ENCODE results near the gene HOXD11.

The HOXD11 gene

DNA sequence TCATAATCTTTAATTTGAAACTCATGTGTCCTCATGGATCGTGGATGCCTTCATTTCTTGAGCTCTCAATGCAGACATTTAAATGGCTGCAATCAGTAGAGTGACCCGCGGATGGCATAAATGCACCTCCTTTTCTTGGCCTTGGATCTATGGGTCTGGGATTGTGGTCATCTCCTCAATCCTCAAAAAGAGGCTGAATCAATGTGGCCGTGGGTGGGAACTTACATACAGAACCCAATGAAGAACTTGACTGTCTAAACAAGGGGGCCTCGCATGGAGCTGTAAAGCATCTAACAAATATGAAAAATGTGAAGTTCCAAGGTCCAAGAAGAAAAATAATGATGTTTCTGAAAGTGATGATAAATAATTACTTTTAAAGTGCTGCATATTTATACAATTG, 11.7 kb upstream of the HOXD11 start:
- H3K4me3 ChIP-seq (ENCODE audit: control insufficient read depth, low read depth, low read length), result no peak overlapping the region
- DNase-seq (ENCODE audit: low read depth), result no peak
- TF ChIP-seq, protein P1, sequence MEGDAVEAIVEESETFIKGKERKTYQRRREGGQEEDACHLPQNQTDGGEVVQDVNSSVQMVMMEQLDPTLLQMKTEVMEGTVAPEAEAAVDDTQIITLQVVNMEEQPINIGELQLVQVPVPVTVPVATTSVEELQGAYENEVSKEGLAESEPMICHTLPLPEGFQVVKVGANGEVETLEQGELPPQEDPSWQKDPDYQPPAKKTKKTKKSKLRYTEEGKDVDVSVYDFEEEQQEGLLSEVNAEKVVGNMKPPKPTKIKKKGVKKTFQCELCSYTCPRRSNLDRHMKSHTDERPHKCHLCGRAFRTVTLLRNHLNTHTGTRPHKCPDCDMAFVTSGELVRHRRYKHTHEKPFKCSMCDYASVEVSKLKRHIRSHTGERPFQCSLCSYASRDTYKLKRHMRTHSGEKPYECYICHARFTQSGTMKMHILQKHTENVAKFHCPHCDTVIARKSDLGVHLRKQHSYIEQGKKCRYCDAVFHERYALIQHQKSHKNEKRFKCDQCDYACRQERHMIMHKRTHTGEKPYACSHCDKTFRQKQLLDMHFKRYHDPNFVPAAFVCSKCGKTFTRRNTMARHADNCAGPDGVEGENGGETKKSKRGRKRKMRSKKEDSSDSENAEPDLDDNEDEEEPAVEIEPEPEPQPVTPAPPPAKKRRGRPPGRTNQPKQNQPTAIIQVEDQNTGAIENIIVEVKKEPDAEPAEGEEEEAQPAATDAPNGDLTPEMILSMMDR (IDR thresholded peaks at IDR 0.05; ENCODE audit: control insufficient read depth, insufficient read depth, low read depth, low read length, missing control alignments), result no peak

DNA sequence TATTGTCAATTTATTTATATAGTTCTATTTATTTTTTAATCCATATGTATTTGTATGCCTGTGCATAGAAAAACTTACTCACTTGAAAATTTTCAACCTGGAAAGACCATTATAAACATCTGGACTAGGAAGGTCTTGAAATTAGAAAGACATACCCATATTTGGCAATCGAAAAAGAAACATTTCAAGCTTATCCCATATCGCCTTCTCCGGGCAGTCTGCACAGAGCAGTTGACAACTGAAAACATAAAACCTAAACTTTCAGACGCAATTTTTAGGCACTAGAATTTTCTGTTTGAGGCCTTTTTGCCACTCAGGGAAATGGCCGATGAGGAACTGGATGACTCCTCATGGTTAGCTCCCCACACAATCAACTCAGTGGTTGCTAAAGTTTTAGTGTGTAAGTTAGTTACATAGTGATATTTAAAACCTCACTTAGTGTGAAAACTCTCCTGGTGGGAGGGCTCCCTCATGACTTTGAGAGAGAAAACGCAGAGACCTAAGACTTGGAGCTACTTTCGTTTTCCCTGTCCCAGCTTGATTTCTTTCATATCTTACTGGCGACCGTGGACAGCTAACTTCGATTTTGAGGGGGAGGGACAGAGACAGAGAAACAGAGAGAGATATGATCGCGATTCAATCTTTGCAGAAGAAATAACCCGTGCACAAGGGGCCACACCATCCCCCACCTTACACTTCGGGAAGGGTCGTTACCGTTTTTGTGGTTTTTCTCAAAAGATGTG, 10.7 kb upstream of the HOXD11 start:
- TF ChIP-seq, protein P1 (IDR thresholded peaks at IDR 0.05; ENCODE audit: control insufficient read depth, insufficient read depth, low read depth, low read length, missing control alignments), result no peak
- peak overlapping the region; percentile 73 for H3K4me3 ChIP-seq (ENCODE audit: control insufficient read depth, low read depth, low read length)
- no peak for DNase-seq (ENCODE audit: low read depth)

DNA sequence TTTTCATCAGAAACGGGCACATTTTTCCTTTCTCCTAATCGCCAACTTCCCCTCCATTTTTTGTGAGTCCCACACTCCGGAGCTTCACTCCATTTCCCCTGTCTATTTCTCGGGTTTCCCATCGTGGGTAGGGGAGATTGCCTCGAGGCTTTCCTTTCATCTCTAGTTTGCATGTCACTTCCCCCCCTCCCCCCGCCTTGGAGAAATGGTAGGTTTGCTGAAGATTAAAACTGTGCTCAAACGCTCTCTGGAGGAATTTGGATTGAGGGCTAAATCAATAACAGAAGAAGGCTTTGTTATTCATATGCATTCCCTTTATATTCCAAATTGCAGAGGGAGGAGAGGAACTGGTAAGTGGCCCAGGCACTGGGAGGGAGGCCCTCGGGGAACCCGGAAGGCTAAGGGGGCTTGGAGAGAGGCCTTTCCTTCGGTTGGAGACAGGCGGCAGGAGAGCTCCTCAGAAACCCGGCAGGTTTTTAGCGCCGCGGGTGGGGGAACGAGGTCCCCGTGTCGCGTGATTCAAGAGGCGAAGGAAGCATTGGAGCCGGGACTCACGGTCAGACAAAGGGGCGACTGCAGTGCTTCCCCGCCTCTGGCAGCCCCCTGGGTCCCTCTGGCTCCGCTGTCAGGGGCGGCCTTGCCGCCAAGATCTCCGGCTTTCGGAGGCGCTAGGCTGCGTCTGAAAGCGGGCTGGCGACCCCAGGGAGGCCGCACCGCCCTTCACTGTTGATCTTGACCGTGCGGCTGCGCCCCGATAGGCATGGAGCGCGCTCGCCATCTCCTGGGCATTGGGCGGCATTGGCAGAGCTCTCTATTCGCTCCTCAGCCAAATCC, 9.9 kb upstream of the HOXD11 start:
- DNase-seq (ENCODE audit: low read depth), result no peak
- TF ChIP-seq, protein P1 (IDR thresholded peaks at IDR 0.05; ENCODE audit: control insufficient read depth, insufficient read depth, low read depth, low read length, missing control alignments), result peak; percentile 95
- peak overlapping the region; percentile 73 for H3K4me3 ChIP-seq (ENCODE audit: control insufficient read depth, low read depth, low read length)

DNA sequence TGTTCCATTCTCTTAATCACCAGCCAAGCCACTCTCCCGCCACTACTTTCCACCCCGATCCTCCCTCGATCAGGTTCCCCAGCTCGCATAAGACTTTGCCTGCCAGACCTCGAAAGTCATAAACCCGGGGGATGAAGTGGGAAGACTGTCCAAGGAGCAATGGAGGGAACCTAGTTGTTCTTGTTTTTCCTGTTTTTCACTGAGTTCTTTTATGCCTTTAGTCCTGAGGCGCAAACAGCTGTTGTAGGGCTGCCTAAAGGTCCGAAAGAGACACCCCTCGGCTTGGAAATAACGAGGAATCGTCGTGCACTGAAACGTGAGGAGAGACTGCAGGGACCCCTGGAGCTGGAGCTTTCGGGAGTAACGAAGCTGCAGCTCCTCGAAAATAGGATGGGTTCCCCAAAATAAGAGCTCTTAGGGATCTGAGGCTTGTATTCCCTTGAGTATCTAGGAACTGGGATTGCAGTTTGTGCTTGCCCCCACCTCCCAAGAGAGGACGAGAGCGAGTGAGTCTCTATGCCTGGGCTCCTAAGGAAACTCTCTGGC, 9.2 kb upstream of the HOXD11 start:
- H3K4me3 ChIP-seq (ENCODE audit: control insufficient read depth, low read depth, low read length), result peak overlapping the region; percentile 73
- TF ChIP-seq, protein P1 (IDR thresholded peaks at IDR 0.05; ENCODE audit: control insufficient read depth, insufficient read depth, low read depth, low read length, missing control alignments), result no peak
- DNase-seq (ENCODE audit: low read depth), result no peak

DNA sequence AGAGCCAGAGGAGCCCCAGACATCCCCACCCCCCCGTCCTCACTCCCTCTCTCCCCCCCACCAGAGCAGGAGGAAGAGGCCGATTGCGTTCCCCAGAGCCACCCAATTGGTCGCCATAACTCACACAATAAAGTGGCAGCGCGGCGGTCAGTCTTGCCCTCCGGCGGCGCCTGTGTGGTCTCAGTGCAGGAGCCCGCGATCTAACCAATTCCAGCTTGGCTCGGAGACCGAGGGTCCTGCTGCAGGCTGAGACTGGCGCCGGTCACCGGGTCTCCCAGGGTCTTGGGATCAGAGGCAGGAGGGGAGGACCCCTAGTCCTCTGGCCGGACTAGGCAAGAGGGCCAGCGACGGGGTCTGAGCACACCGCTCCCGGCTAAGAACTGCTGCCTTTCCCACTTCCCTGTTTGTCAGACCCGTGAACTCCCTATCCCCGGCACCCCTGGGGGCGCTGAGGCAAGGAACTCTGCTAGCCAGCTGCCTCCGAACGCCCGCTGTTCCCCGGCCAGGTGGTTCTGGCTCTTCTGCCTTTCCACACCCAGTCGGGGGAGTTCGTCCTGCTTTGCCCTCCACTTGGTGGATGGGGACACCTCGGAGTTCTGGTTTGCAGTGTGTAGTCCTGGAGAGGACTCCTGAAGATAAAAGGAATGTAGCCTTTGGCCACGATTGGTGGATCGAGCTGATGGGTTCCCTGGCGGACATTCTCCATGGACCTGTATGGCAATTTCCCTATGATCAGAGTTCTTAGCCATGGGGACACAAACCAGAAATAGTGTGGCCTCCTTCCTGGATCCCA, 8.5 kb upstream of the HOXD11 start:
- peak overlapping the region; percentile 73 for H3K4me3 ChIP-seq (ENCODE audit: control insufficient read depth, low read depth, low read length)
- TF ChIP-seq, protein P1 (IDR thresholded peaks at IDR 0.05; ENCODE audit: control insufficient read depth, insufficient read depth, low read depth, low read length, missing control alignments), result no peak
- no peak for DNase-seq (ENCODE audit: low read depth)

DNA sequence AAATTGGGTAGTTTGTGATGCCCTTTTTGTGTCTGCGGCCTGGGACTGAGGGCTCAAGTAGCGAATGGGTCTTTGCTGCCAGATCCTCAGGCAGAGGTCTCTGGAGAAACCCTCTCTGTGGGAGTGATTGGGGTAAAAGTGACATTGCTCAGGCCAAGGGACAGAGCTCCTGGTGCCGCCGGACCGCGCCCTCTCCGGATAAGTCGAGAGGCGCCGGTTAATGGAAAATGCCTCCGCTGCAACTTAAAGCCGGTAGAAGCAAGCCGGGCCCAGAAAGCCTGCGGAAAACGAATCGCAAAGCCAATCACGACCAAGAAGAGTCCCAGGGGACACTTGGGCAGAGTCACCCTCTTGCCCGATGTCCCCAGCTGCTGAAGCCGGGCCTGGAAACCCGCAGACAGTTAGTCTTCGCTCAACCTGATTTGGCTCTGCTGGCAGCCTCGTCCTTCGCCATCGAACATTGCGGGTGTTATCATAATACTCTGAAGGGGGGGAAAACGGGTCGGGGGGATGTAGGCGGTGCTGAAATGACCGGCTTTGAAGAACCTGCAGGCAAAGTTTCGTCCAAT, 7.8 kb upstream of the HOXD11 start:
- TF ChIP-seq, protein P1 (IDR thresholded peaks at IDR 0.05; ENCODE audit: control insufficient read depth, insufficient read depth, low read depth, low read length, missing control alignments), result no peak
- no peak for DNase-seq (ENCODE audit: low read depth)
- no peak overlapping the region for H3K4me3 ChIP-seq (ENCODE audit: control insufficient read depth, low read depth, low read length)
